ENCODE data around the gene DLG5.

DNA sequence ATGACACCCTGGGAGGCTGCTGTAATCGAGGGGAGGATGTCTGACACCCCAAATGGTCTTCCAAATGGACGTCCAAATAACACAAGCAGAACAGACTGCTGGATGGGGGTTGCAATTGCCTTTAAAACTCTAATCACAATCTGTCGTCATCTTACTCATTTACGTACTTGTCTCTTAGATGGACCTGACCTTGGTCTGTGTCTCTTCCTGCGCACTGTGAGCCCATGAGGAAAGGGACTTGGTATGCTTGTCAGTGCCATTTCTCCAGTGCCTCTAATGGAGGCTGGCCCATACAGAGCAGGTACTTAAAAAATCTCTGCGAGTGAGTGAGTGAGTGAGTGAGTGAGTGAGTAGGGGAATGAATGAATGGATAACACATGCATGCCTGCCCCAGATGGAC lies 93.3 kb downstream of the DLG5 start:
- TF ChIP-seq POLR2AphosphoS5 (IDR thresholded peaks at IDR 0.05; ENCODE audit: low read depth, low read length) = no peak
- TF ChIP-seq, protein P1, sequence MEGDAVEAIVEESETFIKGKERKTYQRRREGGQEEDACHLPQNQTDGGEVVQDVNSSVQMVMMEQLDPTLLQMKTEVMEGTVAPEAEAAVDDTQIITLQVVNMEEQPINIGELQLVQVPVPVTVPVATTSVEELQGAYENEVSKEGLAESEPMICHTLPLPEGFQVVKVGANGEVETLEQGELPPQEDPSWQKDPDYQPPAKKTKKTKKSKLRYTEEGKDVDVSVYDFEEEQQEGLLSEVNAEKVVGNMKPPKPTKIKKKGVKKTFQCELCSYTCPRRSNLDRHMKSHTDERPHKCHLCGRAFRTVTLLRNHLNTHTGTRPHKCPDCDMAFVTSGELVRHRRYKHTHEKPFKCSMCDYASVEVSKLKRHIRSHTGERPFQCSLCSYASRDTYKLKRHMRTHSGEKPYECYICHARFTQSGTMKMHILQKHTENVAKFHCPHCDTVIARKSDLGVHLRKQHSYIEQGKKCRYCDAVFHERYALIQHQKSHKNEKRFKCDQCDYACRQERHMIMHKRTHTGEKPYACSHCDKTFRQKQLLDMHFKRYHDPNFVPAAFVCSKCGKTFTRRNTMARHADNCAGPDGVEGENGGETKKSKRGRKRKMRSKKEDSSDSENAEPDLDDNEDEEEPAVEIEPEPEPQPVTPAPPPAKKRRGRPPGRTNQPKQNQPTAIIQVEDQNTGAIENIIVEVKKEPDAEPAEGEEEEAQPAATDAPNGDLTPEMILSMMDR (IDR thresholded peaks at IDR 0.05) = no peak
- TF ChIP-seq CHD2 (IDR thresholded peaks at IDR 0.05; ENCODE audit: low read length, partially characterized antibody) = no peak
- TF ChIP-seq TAF1 (IDR thresholded peaks at IDR 0.05; ENCODE audit: borderline replicate concordance, low read depth, low read length) = no peak
- TF ChIP-seq RFX5 (IDR thresholded peaks at IDR 0.05; ENCODE audit: low read length) = no peak
- TF ChIP-seq FOSL2 (IDR thresholded peaks at IDR 0.05; ENCODE audit: borderline replicate concordance, low read depth) = no peak
- TF ChIP-seq EP300 (IDR thresholded peaks at IDR 0.05; ENCODE audit: borderline replicate concordance in 1 of 2, low read depth in 1 of 2, low read length in 1 of 2) = no peak
- no peak for TF ChIP-seq JUND (IDR thresholded peaks at IDR 0.05)
- TF ChIP-seq, protein P2, sequence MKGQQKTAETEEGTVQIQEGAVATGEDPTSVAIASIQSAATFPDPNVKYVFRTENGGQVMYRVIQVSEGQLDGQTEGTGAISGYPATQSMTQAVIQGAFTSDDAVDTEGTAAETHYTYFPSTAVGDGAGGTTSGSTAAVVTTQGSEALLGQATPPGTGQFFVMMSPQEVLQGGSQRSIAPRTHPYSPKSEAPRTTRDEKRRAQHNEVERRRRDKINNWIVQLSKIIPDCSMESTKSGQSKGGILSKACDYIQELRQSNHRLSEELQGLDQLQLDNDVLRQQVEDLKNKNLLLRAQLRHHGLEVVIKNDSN (IDR thresholded peaks at IDR 0.05; ENCODE audit: borderline replicate concordance, low read depth) = no peak
- TF ChIP-seq TEAD4 (IDR thresholded peaks at IDR 0.05; ENCODE audit: borderline replicate concordance, insufficient read depth) = no peak
- no peak for TF ChIP-seq RAD21 (IDR thresholded peaks at IDR 0.05; ENCODE audit: low read length)
